H9 (cell line): ENCODE data around the gene EPB41. TPM values are rescaled to one million over a fixed set of nuclear protein-coding genes. Genes with fewer than 3 reads are reported as not detected.
A peak's percentile ranks its signal among the peaks of the same experiment; 100 is the strongest.

Experiments
- DNase-seq: peaks from one replicate; pipeline ENCODE4 v3.0.0-alpha.2; 2017
- H2AFZ ChIP-seq: one replicate; pipeline ENCODE4 v1.6.1; 2013; ENCODE audit warnings: mild to moderate bottlenecking, low read length, control low read depth, moderate library complexity
- H2AK5ac ChIP-seq: 2 replicates; pipeline ENCODE4 v1.6.1; 2013; ENCODE audit warnings: low read length, control low read depth, mixed read lengths; ENCODE audit not compliant: insufficient read length
- H2BK120ac ChIP-seq: one replicate; pipeline ENCODE4 v1.6.1; 2013; ENCODE audit warnings: low read depth, mild to moderate bottlenecking, low read length, control low read depth, inconsistent platforms; ENCODE audit not compliant: poor library complexity, severe bottlenecking
- H2BK12ac ChIP-seq: 2 replicates; pipeline ENCODE4 v1.6.1; 2013; ENCODE audit warnings: low read length, control low read depth, mixed read lengths, low read depth; ENCODE audit not compliant: insufficient read length
- H2BK15ac ChIP-seq: 2 replicates; pipeline ENCODE4 v1.6.1; 2013; ENCODE audit warnings: low read depth, low read length, control low read depth
- H2BK20ac ChIP-seq: one replicate; pipeline ENCODE4 v1.6.1; 2013; ENCODE audit warnings: low read depth, mild to moderate bottlenecking, low read length, control low read depth, inconsistent platforms; ENCODE audit not compliant: poor library complexity, severe bottlenecking
- H2BK5ac ChIP-seq: 2 replicates; pipeline ENCODE4 v1.6.1; 2013; ENCODE audit warnings: low read length, control low read depth, mixed read lengths; ENCODE audit not compliant: insufficient read length
- H3K14ac ChIP-seq: 2 replicates; pipeline ENCODE4 v1.6.1; 2013; ENCODE audit warnings: low read length, control low read depth; ENCODE audit not compliant: insufficient read depth
- H3K18ac ChIP-seq: 2 replicates; pipeline ENCODE4 v1.6.1; 2013; ENCODE audit warnings: low read depth, mild to moderate bottlenecking, mixed read lengths, low read length, control low read depth; ENCODE audit not compliant: insufficient read length
- H3K23ac ChIP-seq: 2 replicates; pipeline ENCODE4 v1.6.1; 2013; ENCODE audit warnings: low read length, control low read depth, mixed read lengths, low read depth; ENCODE audit not compliant: insufficient read length
- H3K23me2 ChIP-seq: 2 replicates; pipeline ENCODE4 v1.6.1; 2013; ENCODE audit warnings: low read depth, mild to moderate bottlenecking, mixed read lengths, low read length, control low read depth; ENCODE audit not compliant: insufficient read length, poor library complexity, severe bottlenecking
- H3K27ac ChIP-seq: 2 replicates; pipeline ENCODE4 v1.5.1; 2013; ENCODE audit warnings: low read length, control low read depth, mixed read lengths, low read depth; ENCODE audit not compliant: insufficient read length
- H3K27me3 ChIP-seq: 2 replicates; pipeline ENCODE4 v1.6.1; 2013; ENCODE audit warnings: low read length, control low read depth, inconsistent platforms; ENCODE audit not compliant: insufficient read depth
- H3K4ac ChIP-seq: 2 replicates; pipeline ENCODE4 v1.6.1; 2013; ENCODE audit warnings: low read depth, mild to moderate bottlenecking, control low read depth, inconsistent platforms, low read length, moderate library complexity
- H3K4me1 ChIP-seq: 2 replicates; pipeline ENCODE4 v1.6.1; 2013; ENCODE audit warnings: low read length, control low read depth, inconsistent platforms; ENCODE audit not compliant: insufficient read depth
- H3K4me2 ChIP-seq: 2 replicates; pipeline ENCODE4 v1.6.1; 2013; ENCODE audit warnings: low read length, control low read depth, mixed read lengths; ENCODE audit not compliant: insufficient read length, insufficient read depth
- H3K56ac ChIP-seq: 2 replicates; pipeline ENCODE4 v1.6.1; 2013; ENCODE audit warnings: low read depth, mild to moderate bottlenecking, mixed read lengths, low read length, control low read depth; ENCODE audit not compliant: insufficient read length
- H3K79me1 ChIP-seq: 2 replicates; pipeline ENCODE4 v1.6.1; 2013; ENCODE audit warnings: low read depth, mild to moderate bottlenecking, moderate library complexity, low read length, control low read depth, inconsistent platforms; ENCODE audit not compliant: insufficient read depth, poor library complexity, severe bottlenecking
- H3K79me2 ChIP-seq: 2 replicates; pipeline ENCODE4 v1.6.1; 2013; ENCODE audit warnings: low read length, control low read depth, inconsistent platforms; ENCODE audit not compliant: insufficient read depth
- H3K9ac ChIP-seq: 2 replicates; pipeline ENCODE4 v1.6.1; 2013; ENCODE audit warnings: low read length, control low read depth, mixed read lengths; ENCODE audit not compliant: insufficient read length; ENCODE audit errors: extremely low read depth
- H3K9me3 ChIP-seq: one replicate; pipeline ENCODE4 v1.6.1; 2013; ENCODE audit warnings: low read depth, low read length, inconsistent platforms; ENCODE audit not compliant: control insufficient read depth
- H3T11ph ChIP-seq: one replicate; pipeline ENCODE4 v1.6.1; 2013; ENCODE audit warnings: mild to moderate bottlenecking, low read length, control low read depth, inconsistent platforms
- H4K20me1 ChIP-seq: one replicate; pipeline ENCODE4 v1.6.1; 2013; ENCODE audit not compliant: control insufficient read depth, insufficient read length, insufficient read depth
- H4K5ac ChIP-seq: 2 replicates; pipeline ENCODE4 v1.6.1; 2013; ENCODE audit warnings: low read depth, mild to moderate bottlenecking, mixed read lengths, low read length, control low read depth; ENCODE audit not compliant: insufficient read length
- H4K8ac ChIP-seq: replicated peaks from 2 replicates; pipeline ENCODE4 v1.6.1; 2013; ENCODE audit warnings: low read length, control low read depth, mixed read lengths, low read depth; ENCODE audit not compliant: insufficient read length
- H4K91ac ChIP-seq: 2 replicates; pipeline ENCODE4 v1.6.1; 2013; ENCODE audit warnings: low read depth, mild to moderate bottlenecking, moderate library complexity, mixed read lengths, low read length, control low read depth; ENCODE audit not compliant: insufficient read length
- H3K27ac Mint-ChIP-seq, 3 experiments: 2 replicates in 2 of 3; 3 replicates in 1 of 3; pipeline ENCODE4 v1.8.0; 2020 to 2021; ENCODE audit warnings: mixed read lengths in 3 of 3, mild to moderate bottlenecking in 1 of 3, moderate library complexity in 1 of 3
- H3K27me3 Mint-ChIP-seq: 2 replicates; pipeline ENCODE4 v1.8.0; 2021; ENCODE audit warnings: low read depth, mild to moderate bottlenecking, moderate library complexity, mixed read lengths
- H3K36me3 Mint-ChIP-seq, 3 experiments: 2 replicates in 2 of 3; 3 replicates in 1 of 3; pipeline ENCODE4 v1.8.0; 2020 to 2021; ENCODE audit warnings: low read depth in 3 of 3, mixed read lengths in 3 of 3; ENCODE audit not compliant: insufficient read depth in 1 of 3
- H3K4me1 Mint-ChIP-seq, 2 experiments: 2 replicates each; pipeline ENCODE4 v1.8.0; 2020; ENCODE audit warnings: mixed read lengths in 2 of 2
- H3K4me3 Mint-ChIP-seq, 2 experiments: 2 replicates in 1 of 2; 3 replicates in 1 of 2; pipeline ENCODE4 v1.8.0; 2020 to 2021; ENCODE audit warnings: mild to moderate bottlenecking in 2 of 2, mixed read lengths in 2 of 2, moderate library complexity in 1 of 2
- H3K9me3 Mint-ChIP-seq, 2 experiments: 2 replicates in 1 of 2; 3 replicates in 1 of 2; pipeline ENCODE4 v1.8.0; 2020; ENCODE audit warnings: mild to moderate bottlenecking in 2 of 2, mixed read lengths in 2 of 2, moderate library complexity in 1 of 2
- WGBS: extraction: QIAGEN DNeasy Blood & Tissue Kit; methylation state at CpG from one replicate; pipeline ENCODE4 v1.1.7; 2013; ENCODE audit warnings: missing lambda C conversion rate, low lambda C conversion rate, mixed read lengths; ENCODE audit not compliant: insufficient read length; ENCODE audit errors: extremely low coverage; 5-methylcytosine and 5-hydroxymethylcytosine counted together
- total RNA-seq: library from RNA; stranded (reverse); gene quantifications from 2 replicates; pipeline ENCODE4 v1.2.1, GENCODE V29; 2021
- TF ChIP-seq, protein P1 (sequence below): fragments of 200-600 bp; sonication (generic); conservative IDR thresholded peaks from 3 replicates; pipeline ENCODE4 v1.8.0; 2021; ENCODE audit warnings: antibody characterized with exemption, mild to moderate bottlenecking

The EPB41 gene
- total RNA-seq, 1 experiment from 2014 or later = 75.4 TPM

DNA sequence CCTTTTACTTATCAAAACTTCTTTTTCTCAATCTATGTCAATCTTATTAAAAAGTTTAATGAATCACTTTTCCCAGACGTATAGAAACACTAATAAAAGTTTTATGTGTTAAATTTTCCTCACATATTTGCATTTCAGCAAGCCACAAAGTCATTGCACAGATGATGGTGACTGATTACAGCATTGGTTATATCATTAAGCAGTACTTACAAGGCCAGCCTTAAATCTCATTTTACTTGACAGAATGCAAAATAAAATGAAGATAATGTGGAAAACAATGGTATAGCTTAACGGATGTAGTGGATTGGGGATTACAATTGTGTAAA is 169.8 kb downstream of the EPB41 start:
- no peaks in the 10 kb centered on the region for H3K9me3 ChIP-seq
- H2BK5ac ChIP-seq = no peak overlapping the region
- H2BK15ac ChIP-seq = no peak overlapping the region
- no peak overlapping the region for H3K56ac ChIP-seq
- H2AK5ac ChIP-seq = no peak overlapping the region
- Mint-ChIP-seq H3K27ac (peak overlapping the region in 1 of 3 experiments; percentile 35; a peak in 1 of 7 replicates), H3K9me3 (no peaks in the 10 kb centered on the region), H3K36me3 (no peaks in the 10 kb centered on the region), H3K4me3 (no peak overlapping the region), H3K27me3 (no peaks in the 10 kb centered on the region), H3K4me1 (peaks cover 5 to 12% of the 10 kb centered on the region in 2 experiments; a peak in 3 of 4 replicates)
- no peaks in the 10 kb centered on the region; the same call in 1 of the 2 replicates for H3K4me1 ChIP-seq
- no peaks in the 10 kb centered on the region for H3K79me1 ChIP-seq
- no peak overlapping the region for H2BK120ac ChIP-seq
- H2BK12ac ChIP-seq = no peak overlapping the region
- no peak overlapping the region for H3K23ac ChIP-seq
- no peak for DNase-seq
- H4K8ac ChIP-seq = no peak overlapping the region
- no peak overlapping the region for H4K5ac ChIP-seq
- H3K9ac ChIP-seq = no peak overlapping the region
- WGBS = no CpG with 5 or more reads among the region's 2 CpGs
- H3K14ac ChIP-seq = no peak overlapping the region
- H3T11ph ChIP-seq = no peak overlapping the region
- no peaks in the 10 kb centered on the region for H3K23me2 ChIP-seq
- H3K18ac ChIP-seq = no peak overlapping the region
- H4K20me1 ChIP-seq = no peaks in the 10 kb centered on the region
- no peak overlapping the region for H2BK20ac ChIP-seq
- H3K4me2 ChIP-seq = no peak overlapping the region
- H3K4ac ChIP-seq = no peak overlapping the region
- H3K27ac ChIP-seq = no peak overlapping the region
- TF ChIP-seq, protein P1, sequence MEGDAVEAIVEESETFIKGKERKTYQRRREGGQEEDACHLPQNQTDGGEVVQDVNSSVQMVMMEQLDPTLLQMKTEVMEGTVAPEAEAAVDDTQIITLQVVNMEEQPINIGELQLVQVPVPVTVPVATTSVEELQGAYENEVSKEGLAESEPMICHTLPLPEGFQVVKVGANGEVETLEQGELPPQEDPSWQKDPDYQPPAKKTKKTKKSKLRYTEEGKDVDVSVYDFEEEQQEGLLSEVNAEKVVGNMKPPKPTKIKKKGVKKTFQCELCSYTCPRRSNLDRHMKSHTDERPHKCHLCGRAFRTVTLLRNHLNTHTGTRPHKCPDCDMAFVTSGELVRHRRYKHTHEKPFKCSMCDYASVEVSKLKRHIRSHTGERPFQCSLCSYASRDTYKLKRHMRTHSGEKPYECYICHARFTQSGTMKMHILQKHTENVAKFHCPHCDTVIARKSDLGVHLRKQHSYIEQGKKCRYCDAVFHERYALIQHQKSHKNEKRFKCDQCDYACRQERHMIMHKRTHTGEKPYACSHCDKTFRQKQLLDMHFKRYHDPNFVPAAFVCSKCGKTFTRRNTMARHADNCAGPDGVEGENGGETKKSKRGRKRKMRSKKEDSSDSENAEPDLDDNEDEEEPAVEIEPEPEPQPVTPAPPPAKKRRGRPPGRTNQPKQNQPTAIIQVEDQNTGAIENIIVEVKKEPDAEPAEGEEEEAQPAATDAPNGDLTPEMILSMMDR = no peak
- H3K79me2 ChIP-seq = no peaks in the 10 kb centered on the region
- no peak overlapping the region for H4K91ac ChIP-seq
- no peak overlapping the region for H2AFZ ChIP-seq
- no peaks in the 10 kb centered on the region for H3K27me3 ChIP-seq
